ENCODE measurements around the gene COG2. TPM values are rescaled to one million over a fixed set of nuclear protein-coding genes. Genes with fewer than 3 reads are reported as not detected.

Gene COG2
- total RNA-seq, 4 donors from 2014 or later, result 19.2 to 35.4 (median 24.2) TPM

GRCh38 chr1:230599926-230600656 is 42.2 kb upstream of the COG2 start:
- no peak for TF ChIP-seq CTCF (IDR thresholded peaks at IDR 0.05; ENCODE audit: low read depth)

GRCh38 chr1:230609208-230609607 is 33.1 kb upstream of the COG2 start:
- no peak for TF ChIP-seq CTCF (IDR thresholded peaks at IDR 0.05; ENCODE audit: low read depth)

- TF ChIP-seq CTCF (IDR thresholded peaks at IDR 0.05; ENCODE audit: low read depth), result no peak
Measured at GRCh38 chr1:230610589-230610988, 31.7 kb upstream of the COG2 start.

- no peak for TF ChIP-seq CTCF (IDR thresholded peaks at IDR 0.05; ENCODE audit: low read depth)
Measured at GRCh38 chr1:230611128-230611877, 31.0 kb upstream of the COG2 start.

- no peak for TF ChIP-seq CTCF (IDR thresholded peaks at IDR 0.05; ENCODE audit: low read depth)
Measured at GRCh38 chr1:230611878-230612235, 30.4 kb upstream of the COG2 start.

- no peak for TF ChIP-seq CTCF (IDR thresholded peaks at IDR 0.05; ENCODE audit: low read depth)
Measured at GRCh38 chr1:230612651-230613050, 29.6 kb upstream of the COG2 start.

GRCh38 chr1:230614121-230614520 is 28.2 kb upstream of the COG2 start:
- TF ChIP-seq CTCF (IDR thresholded peaks at IDR 0.05; ENCODE audit: low read depth), result no peak
